SH-SY5Y (cell line): ENCODE measurements around the gene ATG9A.

Experiments
- GATA2 ChIP-seq: IDR thresholded peaks from 2 replicates; pipeline ENCODE4 v1.6.1; 2011; ENCODE audit warnings: mild to moderate bottlenecking, low read depth, low read length
- GATA3 ChIP-seq: IDR thresholded peaks from 2 replicates; pipeline ENCODE4 v1.6.1; 2011; ENCODE audit warnings: low read depth, mild to moderate bottlenecking, low read length, moderate library complexity

GRCh38 chr2:219223831-219224610, 5.4 kb downstream of the ATG9A start:
- no peak for TF ChIP-seq GATA2
- TF ChIP-seq GATA3, result no peak
